IPS DF 4.7 (cell line): Measurements from ENCODE around the gene SDK1.

Experiments
- DNase-seq: peaks from one replicate; pipeline ENCODE4 v3.0.0-alpha.2; 2013; ENCODE audit warnings: low spot score; ENCODE audit errors: extremely low read depth

Gene SDK1

GRCh38 chr7:3975371-3975770 is 674.3 kb downstream of the SDK1 start:
- no peak for DNase-seq

GRCh38 chr7:3977391-3977790 is 676.3 kb downstream of the SDK1 start:
- no peak for DNase-seq

GRCh38 chr7:3978839-3979238 is 677.8 kb downstream of the SDK1 start:
- DNase-seq: no peak

GRCh38 chr7:3979611-3980299 is 678.7 kb downstream of the SDK1 start:
- no peak for DNase-seq

GRCh38 chr7:3980300-3980643 is 679.2 kb downstream of the SDK1 start:
- no peak for DNase-seq

- DNase-seq: no peak
These were observed 680.2 kb downstream of the SDK1 start for GRCh38 chr7:3981281-3981680.

GRCh38 chr7:3984456-3984855 is 683.4 kb downstream of the SDK1 start:
- DNase-seq: no peak

- no peak for DNase-seq
These were observed 685.9 kb downstream of the SDK1 start for GRCh38 chr7:3986927-3987326.

GRCh38 chr7:3987426-3987927 is 686.4 kb downstream of the SDK1 start:
- no peak for DNase-seq

GRCh38 chr7:3989723-3990122 is 688.7 kb downstream of the SDK1 start:
- DNase-seq: no peak

GRCh38 chr7:3991731-3992231 is 690.7 kb downstream of the SDK1 start:
- DNase-seq: no peak

- no peak for DNase-seq
These were observed 691.8 kb downstream of the SDK1 start for GRCh38 chr7:3992841-3993240.

GRCh38 chr7:3994764-3995163 is 693.7 kb downstream of the SDK1 start:
- DNase-seq: no peak

- peak; percentile 72 for DNase-seq
These were observed 694.1 kb downstream of the SDK1 start for GRCh38 chr7:3995187-3995586.

GRCh38 chr7:3998060-3998459 is 697.0 kb downstream of the SDK1 start:
- DNase-seq: no peak

GRCh38 chr7:4000139-4000538 is 699.1 kb downstream of the SDK1 start:
- DNase-seq: no peak

- no peak for DNase-seq
These were observed 699.9 kb downstream of the SDK1 start for GRCh38 chr7:4000934-4001333.

- no peak for DNase-seq
These were observed 700.7 kb downstream of the SDK1 start for GRCh38 chr7:4001742-4002141.

GRCh38 chr7:4003503-4003902 is 702.5 kb downstream of the SDK1 start:
- no peak for DNase-seq

GRCh38 chr7:4006687-4007086 is 705.6 kb downstream of the SDK1 start:
- no peak for DNase-seq

GRCh38 chr7:4009211-4010060 is 708.4 kb downstream of the SDK1 start:
- no peak for DNase-seq

GRCh38 chr7:4010061-4010605 is 709.1 kb downstream of the SDK1 start:
- DNase-seq: no peak
